HG03280 (cell line): ENCODE measurements around the gene GSAP.
"Not testable (repeated sequence)": the region's sequence is repeated elsewhere in the genome, so short reads cannot be mapped to it uniquely, and the experiment has no call there.

Source experiments
- ATAC-seq: cut with Tn5 transposase; IDR thresholded peaks from one replicate; pipeline ENCODE4 v1.9.1; 2021; ENCODE audit warnings: mild to moderate bottlenecking, moderate library complexity; ENCODE audit not compliant: unreplicated experiment

GSAP gene

DNA sequence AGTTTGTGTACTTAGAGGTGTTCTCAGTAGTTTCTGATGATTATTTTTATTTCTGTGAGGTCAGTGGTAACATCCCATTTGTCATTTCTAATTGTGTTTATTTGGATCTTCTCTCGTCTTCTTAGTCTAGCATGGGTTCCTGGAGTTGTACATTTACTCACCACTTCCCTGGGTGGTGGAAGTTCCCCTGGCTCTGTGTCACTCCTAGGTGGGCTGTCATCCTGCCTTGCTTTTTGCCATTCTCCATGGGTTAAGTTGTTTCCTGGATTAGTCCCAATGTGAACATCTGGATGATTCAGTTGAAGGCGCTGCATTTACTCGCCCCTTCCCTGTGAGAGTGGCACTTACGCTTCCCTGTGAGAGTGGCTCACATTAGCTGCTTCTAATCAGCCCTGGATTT lies 48.2 kb downstream of the GSAP start:
- ATAC-seq, result no peak

DNA sequence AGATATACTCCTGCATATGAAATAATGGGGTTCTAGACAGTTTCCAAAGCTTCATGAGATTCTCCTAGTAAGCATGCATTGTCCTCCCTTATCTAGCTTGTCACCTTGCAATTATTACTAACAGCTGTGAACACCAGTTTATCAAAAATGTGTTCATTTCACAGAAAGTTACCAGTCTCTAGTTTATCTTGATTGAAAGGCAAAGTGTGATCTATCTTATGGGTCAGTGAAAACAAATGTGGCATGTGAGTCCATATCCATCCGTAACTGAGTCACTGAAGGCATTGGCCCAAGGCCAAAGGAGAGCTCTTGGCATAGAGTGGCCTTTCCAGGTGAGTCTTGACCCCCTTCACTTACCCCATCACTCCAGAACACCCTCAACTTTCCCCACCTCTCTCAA lies 53.2 kb downstream of the GSAP start:
- no peak for ATAC-seq

DNA sequence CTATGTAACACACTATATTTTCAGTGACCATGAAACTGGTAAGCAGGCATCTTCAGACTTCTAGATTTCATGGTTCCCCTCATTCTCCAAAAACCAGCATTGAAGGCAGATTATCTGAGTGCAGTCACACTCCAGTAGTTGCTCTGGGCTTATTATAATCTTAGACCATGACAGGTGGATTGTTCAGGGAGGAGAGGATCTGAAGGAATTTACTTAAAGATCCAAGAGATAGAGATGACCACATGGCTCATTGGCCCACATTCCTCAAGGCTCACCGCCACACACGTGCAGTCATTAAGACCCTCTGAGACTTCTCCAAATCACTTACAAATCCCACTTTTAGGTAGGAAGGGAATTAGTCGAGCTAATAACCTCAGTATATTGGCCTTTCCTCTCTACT lies 55.2 kb downstream of the GSAP start:
- ATAC-seq, result no peak

DNA sequence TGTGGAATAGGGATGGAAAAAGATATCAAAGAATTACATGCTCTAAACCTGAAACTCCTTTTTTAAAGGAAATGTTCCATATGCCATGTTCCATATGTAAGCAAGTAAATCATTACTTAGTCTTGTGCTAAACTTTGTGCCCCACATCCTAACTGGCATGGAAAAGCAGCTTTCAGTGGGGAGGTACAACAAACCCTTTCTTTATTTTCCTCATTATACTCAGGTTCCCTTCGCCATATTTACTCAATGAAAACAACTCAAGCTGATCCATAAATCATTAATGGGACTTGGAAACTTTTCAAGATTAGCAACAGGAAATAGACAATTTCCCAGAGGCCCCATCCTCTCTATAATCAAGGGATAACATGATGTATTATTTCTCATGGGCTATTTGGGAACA lies 56.0 kb downstream of the GSAP start:
- ATAC-seq, result no peak

DNA sequence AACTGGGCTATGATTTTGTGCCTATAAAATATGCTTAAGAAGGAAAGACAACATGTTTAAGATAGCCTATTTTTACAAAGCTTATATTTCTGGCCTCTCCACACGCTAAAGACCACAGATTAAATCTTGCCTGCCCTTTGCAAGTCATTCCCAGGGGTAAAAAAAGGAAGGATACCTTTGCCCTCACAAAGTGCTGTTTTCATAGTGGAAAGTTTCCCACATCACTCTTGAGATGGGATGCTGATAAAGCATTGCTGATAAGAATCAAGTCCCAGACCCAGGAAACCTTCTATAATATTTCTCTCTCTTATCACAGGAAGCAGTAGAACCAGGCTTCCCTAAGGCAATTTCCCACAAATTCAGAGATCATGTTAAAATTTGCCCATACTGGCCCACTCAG lies 56.5 kb downstream of the GSAP start:
- no peak for ATAC-seq

DNA sequence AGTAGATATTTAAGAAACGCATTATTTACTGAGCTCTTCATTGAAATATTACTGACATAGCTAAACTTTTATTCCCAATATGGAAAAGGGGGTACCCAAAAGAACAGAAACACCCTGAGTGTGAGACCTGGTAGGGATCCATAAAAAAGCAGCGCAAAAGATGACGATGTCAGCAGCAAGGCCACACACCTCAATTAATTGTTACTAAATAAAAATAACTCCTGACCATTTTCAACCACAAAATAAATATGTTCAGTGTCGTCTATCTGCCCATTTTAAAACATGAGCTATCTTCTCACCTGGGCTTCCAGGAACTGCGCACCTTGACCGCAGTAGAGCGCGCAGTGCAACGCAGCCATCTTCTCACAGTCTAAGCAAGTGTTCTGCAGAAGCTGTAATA lies 61.2 kb downstream of the GSAP start:
- ATAC-seq, result no peak

DNA sequence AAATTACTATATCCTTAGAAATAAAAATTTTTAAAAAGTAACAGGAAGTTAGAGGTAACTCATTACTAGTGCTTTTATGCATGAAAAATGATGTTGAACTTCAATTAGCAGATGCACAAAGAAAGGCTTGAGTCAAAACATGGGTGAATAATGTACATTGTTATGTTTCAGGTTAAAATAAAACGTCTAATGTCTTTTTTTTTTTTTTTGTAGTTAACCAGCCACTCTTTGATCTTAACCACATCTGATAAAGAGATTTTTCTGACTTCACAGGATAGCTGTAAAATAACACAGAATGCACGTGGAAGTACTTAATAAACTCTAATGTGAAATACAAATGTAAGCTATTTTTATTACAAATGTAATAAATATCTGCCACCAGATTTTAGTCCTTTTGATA lies 61.7 kb downstream of the GSAP start:
- ATAC-seq, result no peak

DNA sequence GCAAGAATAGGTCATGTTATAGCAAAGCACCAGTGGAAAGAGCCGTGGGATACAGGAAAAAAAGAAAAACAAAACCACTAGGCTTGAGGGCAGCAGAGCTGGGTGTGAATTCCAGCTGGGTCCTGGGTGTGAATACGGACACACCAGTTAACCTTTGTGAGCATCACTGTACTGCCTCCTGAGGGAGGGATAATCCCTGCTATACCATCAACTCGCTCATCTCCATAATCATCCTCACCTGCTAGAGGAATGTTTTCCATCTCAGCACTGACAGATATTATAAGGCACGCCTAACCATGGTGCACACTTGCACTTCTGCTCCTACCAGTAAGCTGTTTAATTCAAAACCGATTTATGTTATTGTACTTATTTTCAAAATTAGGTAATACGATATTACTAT lies 62.2 kb downstream of the GSAP start:
- ATAC-seq, result no peak

DNA sequence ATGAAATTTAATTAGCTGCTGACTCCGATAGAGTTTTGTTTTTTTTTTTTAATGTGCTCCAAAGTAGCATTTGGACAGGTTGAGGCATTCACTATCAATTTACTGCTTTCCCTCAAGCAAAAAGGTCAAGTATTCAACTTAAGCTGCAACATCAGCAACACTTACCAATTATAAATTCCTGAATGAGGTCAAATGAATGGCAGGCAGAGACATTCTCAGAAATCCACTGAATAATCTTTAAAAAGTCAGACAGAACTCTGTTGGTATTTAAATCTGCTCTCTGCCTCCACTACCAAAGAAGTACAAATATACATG lies 62.8 kb downstream of the GSAP start:
- no peak for ATAC-seq

DNA sequence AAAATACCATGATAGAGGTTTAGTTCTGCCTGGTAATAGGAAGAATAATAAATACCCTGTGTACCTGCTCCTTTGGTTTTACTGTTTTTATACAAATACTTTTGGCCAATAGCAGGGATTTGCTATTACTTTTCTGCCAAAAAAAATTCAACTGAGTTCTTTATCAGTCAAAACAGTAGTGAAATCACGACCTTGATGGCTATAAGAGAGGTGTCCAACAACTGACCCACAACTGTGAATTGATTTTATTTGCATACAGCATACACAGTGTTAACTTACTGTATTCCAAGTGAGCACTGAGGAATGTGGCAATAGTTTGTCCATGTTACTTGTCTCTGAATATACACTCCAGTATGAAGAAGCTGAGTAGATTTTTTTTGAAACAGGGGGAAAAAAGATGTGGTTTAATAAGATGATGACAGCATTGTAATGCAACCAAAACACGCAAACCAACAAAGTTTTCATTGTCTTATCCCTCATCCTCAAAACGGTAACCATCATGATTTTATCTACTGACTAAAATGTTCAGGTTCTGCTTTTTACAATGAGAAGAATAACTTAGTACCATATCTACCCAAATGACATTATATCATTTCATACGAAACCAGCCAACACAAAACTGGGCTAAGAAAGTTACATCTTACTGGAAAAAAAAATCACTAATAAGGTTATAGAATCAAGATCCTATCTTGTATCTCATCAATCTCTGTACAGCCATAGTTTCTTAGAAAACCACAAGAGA lies 63.3 kb downstream of the GSAP start:
- no peak for ATAC-seq

DNA sequence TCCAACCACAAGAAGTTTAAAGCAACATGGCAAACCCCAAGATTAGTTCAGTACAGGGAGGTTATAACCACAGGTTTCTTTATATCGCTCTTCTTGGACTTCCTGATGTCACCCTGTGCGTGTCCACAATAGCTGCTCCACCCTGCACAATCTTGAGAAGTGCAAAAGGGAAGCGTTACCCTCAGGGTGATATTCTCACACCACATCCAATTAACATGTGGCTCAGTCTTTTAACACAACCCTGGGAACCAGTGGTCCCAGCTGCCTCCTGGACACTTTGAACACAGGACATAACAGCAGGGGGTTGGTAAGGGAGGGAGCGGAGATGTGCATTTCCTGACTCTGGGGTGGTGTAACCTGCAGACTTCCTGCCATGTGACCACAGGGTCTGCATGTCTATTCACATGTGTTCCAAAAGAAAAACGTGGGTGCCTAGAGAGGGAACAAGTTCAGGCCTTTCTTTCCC lies 64.6 kb downstream of the GSAP start:
- peak; percentile 85 for ATAC-seq

DNA sequence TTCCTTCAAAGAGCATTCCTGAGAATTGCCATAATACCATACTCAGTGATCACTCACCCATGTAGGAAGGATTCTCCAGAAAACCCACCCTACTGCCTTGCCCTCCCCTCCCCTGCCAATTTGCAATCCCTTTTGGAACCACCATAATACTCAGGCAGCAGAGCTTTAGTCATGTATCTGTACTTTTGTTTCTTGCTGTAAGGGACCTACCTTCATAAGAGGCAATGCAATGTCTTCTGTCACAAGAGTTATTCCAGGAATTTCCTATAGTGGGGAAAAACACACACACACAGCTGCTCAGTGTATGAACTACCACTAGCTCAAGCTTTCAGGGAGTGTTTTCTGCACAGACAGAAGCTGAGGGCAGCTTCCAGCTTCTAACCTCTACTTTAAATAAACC lies 67.0 kb downstream of the GSAP start:
- no peak for ATAC-seq

DNA sequence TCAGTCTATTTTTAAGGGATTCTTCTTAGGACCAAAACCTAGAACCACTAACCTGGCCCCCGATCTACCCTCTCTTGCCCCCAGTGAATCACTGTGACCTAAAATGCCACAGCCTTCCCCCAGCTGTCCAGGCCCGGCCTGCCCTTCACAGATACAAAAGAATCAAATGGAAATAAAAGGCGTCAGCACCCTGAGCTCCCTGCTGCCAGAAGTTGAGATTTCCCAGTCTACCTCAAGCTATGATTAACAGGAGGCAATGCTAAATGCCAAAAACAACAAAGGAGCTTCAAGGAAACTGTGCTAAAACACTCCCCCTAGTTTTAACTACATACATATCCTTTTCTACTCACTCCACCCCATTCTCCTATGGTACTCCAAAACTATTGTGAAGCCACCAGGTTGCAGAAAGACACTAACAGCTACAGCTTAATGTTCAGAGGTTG lies 67.8 kb downstream of the GSAP start:
- ATAC-seq, result no peak

DNA sequence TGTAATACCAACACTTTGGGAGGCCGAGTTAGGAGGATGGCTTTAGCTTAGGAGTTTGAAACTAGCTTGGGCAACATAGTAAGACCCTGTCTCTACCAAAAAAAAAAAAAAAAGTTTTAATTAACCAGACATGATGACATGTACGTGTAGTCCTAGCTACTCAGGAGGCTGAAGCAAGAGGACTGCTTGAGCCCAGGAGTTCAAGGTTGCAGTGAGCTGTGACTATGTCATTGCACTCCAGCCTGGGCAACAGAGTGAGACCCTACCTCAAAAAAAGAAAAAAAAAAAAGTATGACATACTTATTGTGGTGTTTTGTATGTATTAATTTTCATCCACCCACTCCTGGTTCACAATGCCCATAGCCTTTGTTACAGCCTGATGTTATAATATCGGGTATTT lies 69.7 kb downstream of the GSAP start:
- no peak for ATAC-seq

DNA sequence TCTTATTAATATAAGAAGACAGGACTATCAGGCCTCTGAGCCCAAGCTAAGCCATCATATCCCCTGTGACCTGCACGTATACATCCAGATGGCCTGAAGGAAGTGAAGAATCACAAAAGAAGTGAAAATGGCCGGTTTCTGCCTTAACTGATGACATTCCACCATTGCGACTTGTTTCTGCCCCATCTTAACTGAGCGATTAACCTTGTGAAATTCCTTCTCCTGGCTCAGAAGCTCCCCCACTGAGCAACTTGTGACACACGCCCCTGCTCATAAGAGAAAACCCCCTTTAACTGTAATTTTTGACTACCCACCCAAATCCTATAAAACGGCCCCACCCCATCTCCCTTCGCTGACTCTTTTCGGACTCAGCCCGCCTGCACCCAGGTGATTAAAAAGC lies 70.7 kb downstream of the GSAP start:
- ATAC-seq, result not testable (repeated sequence)

DNA sequence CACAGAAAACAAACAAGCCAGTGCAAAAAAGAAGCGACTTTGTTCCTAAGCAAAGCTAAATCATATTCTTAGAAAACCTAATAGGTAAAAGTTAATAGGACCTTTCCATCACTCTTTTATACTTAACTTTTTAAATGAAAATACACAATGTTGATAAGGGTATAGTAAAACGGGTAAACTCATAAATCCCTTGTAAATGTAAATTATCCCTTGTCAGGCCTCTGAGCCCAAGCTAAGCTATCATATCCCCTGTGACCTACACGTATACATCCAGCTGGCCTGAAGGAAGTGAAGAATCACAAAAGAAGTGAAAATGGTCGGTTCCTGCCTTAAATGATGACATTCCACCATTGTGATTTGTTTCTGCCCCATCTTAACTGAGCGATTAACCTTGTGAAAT lies 76.4 kb downstream of the GSAP start:
- no peak for ATAC-seq

DNA sequence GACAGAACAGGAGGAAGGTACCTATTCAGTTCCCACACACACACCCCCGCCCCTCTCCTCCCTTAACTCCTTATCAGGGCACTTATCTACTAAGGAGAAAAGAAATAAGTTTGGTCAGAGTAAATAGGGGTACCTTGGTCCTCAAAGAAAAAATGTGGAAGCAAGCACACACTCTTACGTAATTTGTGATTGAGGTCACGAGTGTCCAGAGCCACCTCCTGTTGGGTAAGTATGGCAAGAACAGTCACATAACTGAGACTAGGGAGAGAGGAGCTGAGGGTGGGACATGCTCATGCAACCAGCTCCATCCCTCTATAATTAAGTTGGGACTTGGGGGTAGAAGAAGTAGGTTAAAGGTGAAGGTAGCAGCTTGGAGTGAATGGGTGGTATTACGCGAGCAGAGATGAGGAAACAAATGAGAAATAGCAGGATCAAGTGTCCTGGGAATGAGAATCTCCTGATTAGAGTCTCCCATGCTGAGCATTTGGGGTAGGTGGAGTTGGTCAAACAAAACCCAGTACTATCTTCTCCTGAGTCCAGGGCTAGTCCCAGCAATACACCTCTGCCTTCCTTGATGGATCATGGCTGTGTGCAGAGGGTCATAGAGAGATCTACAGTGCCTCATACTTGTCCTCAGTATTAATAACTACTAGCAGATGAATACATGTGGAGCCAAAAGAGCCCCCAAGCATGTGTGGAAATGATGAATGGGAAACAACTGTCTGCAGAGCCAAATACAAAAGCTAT lies 77.1 kb downstream of the GSAP start:
- ATAC-seq, result no peak

DNA sequence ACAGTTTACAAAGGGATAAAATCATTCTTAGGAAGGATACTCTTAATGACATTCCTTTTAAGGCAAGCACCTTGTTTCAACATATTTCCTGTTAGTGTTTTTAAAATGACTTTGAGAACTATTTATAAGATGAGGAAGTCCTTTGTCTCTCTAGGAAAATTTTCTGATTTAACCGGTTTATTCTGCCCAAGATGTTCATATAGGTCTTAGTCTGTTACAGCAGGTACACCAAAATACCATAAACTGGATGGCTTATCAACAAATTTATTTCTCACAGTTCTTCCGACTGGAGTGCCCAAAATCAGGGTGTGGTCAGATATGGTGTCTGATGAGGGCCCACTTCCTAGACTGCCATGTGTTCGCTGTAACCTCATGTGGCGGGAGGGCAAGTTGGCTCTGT lies 77.9 kb downstream of the GSAP start:
- no peak for ATAC-seq

DNA sequence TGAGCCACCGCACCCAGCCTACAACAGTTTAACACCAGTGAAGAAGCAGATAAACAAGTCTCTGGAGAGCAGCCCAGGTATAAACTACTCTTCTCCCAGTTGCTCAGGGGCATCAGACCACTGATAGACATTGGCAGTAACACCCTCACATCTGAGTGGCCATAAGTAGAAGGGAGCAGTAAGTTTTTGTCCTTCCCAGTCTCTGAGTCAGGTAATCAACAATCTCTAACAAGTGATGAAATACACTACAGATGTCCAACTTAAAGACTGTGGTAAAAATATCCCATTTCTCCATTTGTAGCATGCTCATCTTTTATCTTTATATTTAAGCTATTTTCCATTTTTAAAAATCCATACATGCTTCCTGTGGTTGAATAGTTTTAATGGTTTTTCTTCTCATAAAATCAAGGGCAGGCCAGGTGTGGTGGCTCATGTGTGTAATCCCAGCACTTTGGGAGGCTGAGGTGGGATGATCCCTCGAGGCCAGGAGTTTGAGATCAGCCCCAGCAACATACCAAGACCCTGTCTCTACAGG lies 78.6 kb downstream of the GSAP start:
- no peak for ATAC-seq

DNA sequence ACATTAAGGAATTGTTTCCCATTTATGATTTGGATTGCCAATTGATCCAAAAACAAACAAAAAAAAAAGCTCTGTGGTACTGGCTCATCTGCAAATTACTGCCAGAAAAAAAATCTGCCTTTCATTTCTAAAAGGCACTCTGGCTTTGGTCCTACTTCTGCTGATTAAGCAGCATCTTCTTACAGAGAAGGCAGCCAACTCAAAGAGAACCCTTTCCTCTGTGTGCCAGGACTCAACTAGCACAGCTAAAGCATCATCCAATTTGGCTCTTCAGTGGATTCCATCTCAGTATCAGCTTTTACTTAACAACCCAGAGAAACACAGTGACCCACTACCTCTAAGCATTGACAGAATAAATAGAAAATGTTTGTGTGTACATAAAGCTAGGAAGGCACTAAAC lies 80.6 kb downstream of the GSAP start:
- no peak for ATAC-seq

DNA sequence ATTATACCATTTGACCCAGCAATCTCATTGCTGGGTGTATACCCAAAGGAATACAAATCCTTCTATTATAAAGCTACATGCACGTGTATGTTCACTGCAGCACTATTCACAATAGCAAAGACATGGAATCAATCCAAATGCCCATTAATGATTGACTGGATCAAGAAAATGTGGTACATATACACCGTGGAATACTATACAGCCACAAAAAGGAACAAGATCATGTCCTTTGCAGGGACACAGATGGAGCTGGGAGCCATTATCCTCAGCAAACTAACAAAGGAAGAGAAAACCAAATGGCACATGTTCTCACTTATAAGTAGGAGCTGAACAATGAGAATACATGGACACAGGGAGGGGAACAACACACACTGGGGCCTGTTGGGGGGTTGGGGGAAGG lies 82.1 kb downstream of the GSAP start:
- ATAC-seq, result not testable (repeated sequence)

DNA sequence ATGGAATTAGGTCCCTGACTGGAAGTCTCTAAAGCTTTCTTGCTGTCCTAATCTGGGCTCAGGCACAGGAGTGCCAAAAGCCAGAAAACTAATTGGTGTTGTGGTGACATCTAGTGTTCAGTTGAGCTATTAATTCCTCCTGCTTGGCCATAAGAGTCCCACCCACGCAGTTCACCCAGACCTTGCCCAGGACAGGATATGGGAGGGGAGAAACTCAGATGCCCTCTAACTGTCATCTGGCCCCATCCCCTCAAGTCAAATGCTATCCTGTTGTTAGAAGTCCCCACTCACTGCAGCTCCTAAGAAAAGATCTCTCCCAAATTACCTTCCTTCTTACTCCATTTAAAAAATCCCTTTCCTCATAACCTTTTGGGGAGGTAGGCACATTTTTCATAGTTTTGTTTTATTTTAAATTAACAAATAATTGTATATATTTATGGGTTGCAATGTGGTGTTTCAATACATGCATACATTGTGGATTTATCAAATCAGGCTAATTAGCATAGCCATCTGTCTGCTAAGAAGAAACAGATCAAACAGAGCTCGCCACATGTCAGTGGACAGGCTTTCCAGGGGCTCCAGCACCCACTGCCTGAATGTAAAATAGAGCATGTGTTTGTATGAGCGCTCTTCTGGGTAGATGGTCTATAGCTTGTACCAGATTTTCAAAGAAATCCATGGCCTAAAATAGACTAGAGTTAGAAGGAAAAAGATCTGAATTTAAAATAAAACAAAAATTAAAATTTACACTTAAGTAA lies 84.0 kb downstream of the GSAP start:
- peak; percentile 78 for ATAC-seq
